NCI-H69 (cell line): ENCODE data around the gene RASA3.
"Not testable (repeated sequence)": the region's sequence is repeated elsewhere in the genome, so short reads cannot be mapped to it uniquely, and the experiment has no call there.

Experiments
- DNase-seq: peaks from one replicate; lab custom pipeline; 2025; lab: John Stamatoyannopoulos, UW

RASA3 gene

GRCh38 chr13:114127473-114128347 is 4.7 kb downstream of the RASA3 start:
- DNase-seq, result no peak

- DNase-seq, result no peak
Observed at GRCh38 chr13:114126789-114127472, 5.5 kb downstream of the RASA3 start.

DNA sequence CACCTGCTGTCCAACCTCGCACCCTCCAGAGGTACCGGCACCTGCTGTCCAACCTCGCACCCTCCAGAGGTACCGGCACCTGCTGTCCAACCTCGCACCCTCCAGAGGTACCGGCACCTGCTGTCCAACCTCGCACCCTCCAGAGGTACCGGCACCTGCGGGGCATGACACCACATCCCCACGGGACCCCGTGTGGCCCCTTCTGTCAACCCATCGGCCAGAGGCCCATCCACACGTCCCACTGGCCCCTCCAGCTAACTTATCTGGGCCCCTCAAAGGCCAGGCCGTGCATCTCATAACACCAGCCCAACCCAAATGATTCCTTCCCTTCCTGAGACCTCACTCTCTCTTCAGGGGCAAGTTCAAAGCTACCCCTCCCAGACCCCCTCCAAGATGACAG is 6.3 kb downstream of the RASA3 start:
- not testable (repeated sequence) for DNase-seq

- DNase-seq, result no peak
Observed at GRCh38 chr13:114125589-114125988, 6.8 kb downstream of the RASA3 start.

DNA sequence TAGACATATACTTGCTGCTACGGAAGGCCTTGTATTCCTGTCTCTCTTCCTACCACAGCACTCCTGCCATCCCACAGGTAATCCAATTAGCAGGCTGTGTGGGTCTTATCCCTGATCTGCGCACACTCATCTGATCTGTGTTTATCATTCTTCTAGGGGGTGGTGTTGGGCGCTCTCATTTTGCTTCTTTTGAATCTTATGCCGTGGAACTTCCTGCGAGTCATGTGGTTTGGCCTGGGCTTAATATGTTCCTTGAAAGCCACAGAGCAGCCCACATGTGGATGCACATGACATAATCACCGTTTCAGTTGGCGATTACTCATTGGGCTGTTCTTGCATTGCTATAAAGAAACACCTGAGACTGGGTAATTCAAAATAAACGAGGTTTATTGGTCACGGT is 7.5 kb downstream of the RASA3 start:
- DNase-seq, result no peak

DNA sequence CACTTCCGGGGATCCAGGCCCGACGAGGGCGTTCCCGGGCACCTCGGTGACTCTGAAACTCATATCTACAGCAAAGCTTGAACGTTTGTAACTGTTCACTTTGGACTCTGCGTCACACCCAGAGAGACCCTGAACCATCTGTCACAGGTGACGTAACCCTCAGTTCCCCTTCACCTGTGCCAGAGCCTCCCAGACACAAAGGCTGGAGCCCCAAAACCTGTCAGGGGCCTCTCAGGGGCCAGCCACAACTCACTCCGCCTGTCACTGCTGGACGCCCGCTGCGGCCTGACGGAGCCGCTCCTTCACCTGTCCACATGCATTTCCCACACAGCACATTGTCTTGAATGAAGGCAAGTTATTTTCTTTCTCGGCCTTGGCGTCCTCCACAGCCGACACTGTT is 8.0 kb downstream of the RASA3 start:
- DNase-seq, result no peak

DNA sequence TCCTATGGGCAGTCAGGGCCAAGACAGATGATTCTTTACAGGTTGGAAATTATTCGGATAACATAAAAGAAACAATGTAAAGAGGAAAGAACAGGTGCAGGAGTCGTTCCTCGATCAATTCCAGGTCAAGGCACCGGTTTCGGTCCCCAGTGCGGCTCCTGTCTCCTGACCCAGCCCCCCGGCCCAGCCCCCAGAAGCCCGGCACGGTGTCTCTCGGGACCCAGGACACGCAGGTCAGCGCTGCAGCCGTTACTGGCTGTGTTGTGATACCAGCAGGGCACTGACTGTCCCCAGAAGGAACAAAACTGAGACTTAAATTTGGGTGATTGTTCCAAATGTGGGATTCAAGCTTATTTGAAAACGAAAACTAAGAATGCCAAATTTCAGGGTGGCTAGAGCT is 8.5 kb downstream of the RASA3 start:
- DNase-seq, result no peak

DNA sequence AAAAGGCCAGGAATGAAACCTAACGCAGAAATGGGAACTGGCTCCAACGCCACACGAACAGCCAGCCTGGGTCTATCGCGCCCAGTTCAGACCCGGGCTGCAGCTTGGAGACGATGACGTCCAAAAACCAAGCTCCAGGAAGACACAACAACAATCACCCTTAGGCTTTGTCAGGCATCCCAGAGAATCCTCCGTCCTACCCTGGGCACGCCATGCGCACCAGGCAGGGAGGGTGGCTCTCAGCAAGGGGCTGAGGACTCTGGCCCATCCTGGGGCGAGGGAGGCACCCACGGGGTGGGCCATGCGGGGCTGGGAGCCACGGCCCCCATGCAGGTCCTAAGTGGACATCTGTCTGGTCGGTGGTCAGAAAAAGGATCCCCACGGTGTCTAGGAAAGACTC is 9.0 kb downstream of the RASA3 start:
- no peak for DNase-seq

GRCh38 chr13:114122591-114123211 is 9.7 kb downstream of the RASA3 start:
- DNase-seq, result no peak

DNA sequence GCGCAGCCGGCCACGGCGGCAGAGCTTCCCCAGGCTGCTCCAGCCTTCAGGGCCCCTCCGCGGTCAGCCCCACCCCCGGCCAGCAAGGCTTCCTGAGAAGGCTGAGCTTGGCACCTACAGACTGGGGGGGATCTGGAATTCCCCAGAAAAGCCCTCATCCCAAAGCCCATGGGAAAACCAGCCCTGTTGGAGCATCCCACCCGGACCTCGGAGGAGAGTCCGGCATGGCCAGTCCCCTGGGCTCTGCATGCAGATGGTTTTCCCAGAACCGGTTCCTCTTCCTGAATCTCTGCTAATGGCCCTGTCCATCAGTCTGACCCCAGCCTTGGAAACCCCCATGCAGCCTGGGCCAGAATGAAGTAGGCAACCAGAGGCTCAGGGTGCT is 10.3 kb downstream of the RASA3 start:
- no peak for DNase-seq

DNA sequence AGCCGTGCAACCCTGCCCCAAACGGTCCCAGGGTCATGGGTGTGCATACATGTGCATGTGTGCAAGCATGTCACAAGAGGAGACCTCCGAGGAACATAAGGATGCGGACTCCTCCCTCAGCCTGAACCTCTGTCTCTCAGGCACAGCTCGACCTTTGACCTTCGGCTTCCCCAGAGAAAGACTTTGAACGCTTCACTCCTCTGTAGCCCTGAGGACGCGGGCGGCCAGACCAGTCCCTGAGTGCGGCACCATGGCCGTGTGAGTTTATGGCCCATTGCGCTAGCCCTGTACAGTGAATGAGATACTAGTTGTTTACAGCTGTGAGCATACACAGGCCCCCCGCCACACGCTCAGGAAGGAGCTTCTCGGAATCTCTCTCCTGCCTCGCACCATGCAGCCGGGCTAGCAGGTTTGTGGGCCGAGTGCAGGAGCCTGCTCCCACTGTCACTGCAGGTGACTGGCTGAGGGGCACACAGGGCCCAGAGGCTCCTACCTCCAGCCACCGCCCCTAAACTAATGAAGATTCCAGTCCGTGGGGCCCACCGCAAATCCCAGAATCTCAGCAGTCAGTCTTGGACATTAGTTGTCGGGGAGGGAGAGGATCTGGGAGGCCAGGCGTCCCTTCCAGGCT is 10.8 kb downstream of the RASA3 start:
- DNase-seq, result no peak

DNA sequence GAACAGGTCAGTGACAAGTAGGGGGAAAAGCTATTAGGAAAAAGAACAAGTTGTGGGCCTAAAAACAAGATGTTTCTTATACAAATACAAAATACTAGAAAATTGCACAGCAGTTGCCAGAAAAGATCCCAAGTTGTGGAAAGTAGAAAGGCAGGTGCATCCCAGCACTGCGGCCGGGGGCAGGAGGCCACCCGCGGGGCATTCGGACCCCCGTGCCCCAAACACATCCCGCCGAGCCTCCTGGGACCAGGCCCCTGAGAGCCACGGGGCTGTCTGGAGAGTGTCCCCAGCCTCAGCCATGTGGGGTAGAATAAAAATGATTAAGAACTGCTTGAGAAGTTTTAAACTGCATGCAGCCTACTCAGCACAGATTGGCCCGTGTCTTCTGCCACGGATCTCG is 11.4 kb downstream of the RASA3 start:
- no peak for DNase-seq

DNA sequence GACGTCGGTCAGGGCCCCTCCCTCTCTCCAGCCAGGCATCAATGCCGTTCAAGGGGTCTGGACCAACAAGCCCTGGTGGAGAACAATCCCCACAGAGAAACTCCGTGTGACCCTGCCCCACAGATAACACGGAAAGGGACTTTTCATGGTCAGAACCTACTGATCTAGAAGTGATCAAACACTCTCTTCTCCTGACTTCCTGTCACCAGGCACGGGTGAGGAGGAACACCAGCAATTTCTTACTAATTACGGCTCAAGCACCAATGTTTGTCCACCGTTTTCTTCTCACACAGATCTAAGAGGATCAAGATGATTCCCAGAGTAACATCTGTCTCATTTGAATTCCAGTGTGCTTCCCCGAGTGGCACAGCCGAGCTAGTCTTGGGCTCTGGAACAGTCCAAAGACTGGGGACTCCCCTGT is 11.8 kb downstream of the RASA3 start:
- DNase-seq, result peak; percentile 35

DNA sequence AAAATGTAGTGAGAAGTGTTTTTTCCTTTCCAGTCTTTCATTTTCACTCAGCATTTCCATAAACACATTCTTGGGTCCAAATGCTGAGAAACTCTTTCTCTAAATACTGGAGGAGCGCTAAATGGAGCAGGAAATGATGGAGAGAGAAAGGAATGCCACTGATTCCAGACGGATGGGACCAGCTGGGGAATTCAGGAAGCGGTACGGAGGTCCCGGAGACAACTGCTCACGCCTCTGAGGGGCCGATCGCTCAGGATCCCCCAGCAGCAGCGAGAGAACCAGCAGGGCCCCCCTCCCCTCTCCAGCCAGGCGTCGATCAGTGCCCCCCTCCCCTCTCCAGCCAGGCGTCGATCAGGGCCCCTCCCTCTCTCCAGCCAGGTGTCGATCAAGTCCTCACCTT is 13.2 kb downstream of the RASA3 start:
- peak; percentile 21 for DNase-seq

DNA sequence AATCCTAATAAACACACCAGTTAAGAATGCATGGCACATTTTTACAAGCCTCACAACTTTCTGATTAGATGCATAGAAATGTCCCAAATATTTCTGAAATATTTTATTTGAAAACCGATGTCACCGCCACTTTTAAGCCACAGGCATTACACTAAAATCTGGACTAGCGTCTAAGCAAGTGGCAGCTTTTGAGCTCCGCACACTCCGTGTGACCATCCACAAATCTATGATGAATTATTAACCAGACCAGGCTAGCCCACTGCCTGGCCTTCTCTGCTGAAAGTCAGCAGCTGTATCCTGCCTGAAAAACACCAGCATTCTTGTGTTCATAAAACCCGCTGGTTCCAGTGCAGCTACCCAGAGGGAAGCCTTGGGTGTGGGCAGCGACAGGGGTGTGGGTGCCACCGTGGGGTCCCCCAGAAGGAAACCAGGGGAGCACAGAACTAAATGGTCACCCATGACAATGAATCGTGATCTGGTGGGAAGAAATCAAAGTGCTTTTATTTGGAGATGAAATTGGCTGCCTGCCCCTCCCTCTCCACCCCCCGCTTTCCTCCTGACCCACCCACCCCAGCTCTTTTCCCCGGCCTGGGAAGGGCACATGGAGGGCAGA is 13.8 kb downstream of the RASA3 start:
- no peak for DNase-seq

- DNase-seq, result no peak
Observed at GRCh38 chr13:114118086-114118485, 14.3 kb downstream of the RASA3 start.

- not testable (repeated sequence) for DNase-seq
Observed at GRCh38 chr13:114117341-114117874, 15.0 kb downstream of the RASA3 start.

- DNase-seq, result no peak
Observed at GRCh38 chr13:114116734-114117133, 15.7 kb downstream of the RASA3 start.

DNA sequence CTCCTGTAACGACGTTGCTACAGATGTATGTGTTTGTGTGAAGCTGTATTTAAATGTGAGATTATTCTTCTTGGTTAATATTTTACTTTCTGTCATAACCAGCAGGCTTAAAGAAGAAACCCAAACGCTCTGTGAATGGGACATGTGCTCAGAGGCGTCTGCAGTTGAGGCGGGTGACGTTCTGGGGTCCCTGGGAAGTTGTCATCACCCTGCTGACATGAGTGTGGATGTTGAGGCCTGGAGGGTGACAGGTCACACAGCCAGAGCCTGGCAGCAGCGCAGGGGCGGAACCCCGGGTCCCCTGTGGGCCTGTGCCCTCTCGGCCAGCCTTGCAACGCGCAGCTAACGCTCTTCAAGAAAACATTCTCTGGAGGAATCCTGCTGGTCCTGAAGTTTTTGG is 16.6 kb downstream of the RASA3 start:
- DNase-seq, result no peak

DNA sequence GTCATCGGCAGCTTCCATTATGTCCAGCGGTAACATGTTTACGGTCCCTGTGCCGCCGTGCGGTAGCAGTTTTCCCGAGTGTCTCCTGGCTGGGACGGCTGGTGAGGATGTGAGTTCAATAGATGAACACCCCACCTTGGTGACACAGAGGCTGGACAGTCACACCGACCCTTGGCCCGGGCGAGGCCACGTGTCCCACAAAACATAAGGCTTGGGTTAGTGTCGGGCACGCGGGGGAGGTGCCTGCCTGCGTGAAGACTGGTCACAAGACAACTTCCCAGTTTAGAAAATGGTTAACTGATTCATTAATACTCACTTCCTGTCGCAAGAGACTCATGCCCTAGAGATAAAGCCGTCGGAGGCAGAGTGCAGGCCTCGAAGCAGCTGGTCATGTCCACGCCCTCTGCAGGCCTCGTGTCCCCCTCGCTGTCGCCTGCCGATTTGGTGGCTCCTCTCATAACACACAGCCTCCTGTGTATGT is 17.2 kb downstream of the RASA3 start:
- DNase-seq, result no peak

DNA sequence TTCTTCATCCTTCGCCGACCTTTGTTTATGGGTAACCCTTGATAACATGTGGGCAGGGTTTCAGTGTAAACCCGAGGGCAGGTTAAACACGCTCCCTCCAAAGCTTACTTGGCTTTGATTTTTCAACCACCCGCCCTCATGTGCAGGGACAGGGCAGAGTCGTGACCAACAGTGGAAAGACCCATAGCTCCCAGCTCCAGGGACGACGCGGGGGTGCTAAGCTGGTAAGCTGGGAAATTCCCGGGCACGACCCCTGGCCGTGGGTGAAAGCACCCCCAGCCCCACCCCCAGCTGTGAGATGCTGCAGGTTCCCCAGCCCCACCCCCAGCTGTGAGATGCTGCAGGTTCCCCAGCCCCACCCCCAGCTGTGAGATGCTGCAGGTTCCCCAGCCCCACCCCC is 17.8 kb downstream of the RASA3 start:
- not testable (repeated sequence) for DNase-seq
